T-helper 1 cell treated with Interleukin-12 subunit alpha and Interleukin-12 subunit beta and Interleukin-4 antibody, amounts not matched to agents 30 μg/mL and 1 μg/mL, for 36 hours (primary cell): Measurements from ENCODE around the gene CMTM1.
A peak's percentile ranks its signal among the peaks of the same experiment; 100 is the strongest.
"Not testable (repeated sequence)": the region's sequence is repeated elsewhere in the genome, so short reads cannot be mapped to it uniquely, and the experiment has no call there.

ENCODE experiments used
- H3K27ac Mint-ChIP-seq: one replicate; pipeline ENCODE4 v1.8.0; 2021; ENCODE audit warnings: mild to moderate bottlenecking, mixed read lengths
- H3K27me3 Mint-ChIP-seq: one replicate; pipeline ENCODE4 v1.8.0; 2021; ENCODE audit warnings: low read depth, mixed read lengths
- H3K36me3 Mint-ChIP-seq: one replicate; pipeline ENCODE4 v1.8.0; 2021; ENCODE audit warnings: low read depth, mixed read lengths
- H3K4me1 Mint-ChIP-seq: one replicate; pipeline ENCODE4 v1.8.0; 2021; ENCODE audit warnings: low read depth, mixed read lengths
- H3K4me3 Mint-ChIP-seq: one replicate; pipeline ENCODE4 v1.8.0; 2021; ENCODE audit warnings: mild to moderate bottlenecking, moderate library complexity, mixed read lengths
- H3K9me3 Mint-ChIP-seq: one replicate; pipeline ENCODE4 v1.8.0; 2021; ENCODE audit warnings: mixed read lengths

The CMTM1 gene

DNA sequence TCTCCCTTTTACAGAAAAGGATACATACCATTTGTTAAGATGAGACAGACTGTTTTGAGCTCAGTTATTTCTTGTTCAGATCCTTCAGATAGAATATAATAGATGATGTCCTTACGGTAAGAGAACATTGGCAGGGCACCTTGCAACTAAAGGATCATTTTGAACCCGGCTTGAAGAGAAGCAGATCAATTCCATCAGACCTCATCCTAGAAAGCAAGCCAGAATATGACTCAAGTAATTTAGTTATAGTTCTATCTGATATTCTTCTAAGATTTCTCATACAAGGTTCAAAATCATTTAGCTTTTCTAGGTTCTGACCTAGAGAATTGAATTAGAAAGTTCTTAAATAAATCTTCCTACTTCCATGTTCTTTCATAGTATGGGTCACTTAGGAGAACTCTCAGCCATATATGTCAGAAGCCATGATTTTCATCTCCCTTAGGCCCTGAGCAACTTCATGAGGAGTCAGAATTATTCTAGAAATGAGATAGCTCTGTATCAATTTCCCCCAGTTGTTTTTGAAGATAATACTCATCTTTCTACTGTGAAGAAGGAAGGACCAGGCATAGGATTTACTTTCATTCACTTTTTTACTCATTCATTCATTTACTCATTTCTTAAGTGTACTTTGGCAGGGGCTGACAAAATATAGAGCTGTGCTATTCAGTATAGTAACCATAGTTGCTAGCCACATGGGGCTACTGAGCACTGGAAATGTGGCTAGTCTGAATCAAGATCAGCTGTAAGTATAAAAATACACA is 2.5 kb upstream of the CMTM1 start:
- Mint-ChIP-seq H3K36me3 (peaks cover 66% of the 10 kb centered on the region), H3K27me3 (no peaks in the 10 kb centered on the region), H3K9me3 (no peaks in the 10 kb centered on the region), H3K4me3 (no peak overlapping the region), H3K27ac (peak overlapping the region; percentile 65), H3K4me1 (peaks cover 48% of the 10 kb centered on the region)

- not testable (repeated sequence) for H3K27me3 Mint-ChIP-seq, H3K4me3 Mint-ChIP-seq, H3K27ac Mint-ChIP-seq, H3K9me3 Mint-ChIP-seq
- Mint-ChIP-seq H3K4me1 (peaks cover 32% of the 10 kb centered on the region), H3K36me3 (peaks cover 63% of the 10 kb centered on the region)
Measured at GRCh38 chr16:66567270-66567669, 1.0 kb downstream of the CMTM1 start.

DNA sequence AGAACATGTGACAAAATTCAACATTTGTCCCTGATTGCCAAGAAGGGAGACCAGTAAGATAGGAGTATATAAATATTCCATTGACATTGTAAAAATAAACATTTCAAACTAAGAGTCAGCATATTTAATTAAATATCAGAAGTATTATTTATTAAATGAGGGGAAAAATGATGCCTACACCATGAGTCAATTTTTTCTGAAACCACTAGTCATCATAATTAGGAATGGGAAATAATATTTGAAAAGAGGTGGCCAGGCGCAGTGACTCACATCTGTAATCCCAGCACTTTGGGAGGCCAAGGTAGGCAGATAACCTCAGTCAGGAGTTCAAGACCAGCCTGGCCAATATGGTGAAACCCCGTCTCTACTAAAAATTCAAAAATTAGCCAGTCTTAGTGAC is 2.1 kb downstream of the CMTM1 start:
- peaks cover 24% of the 10 kb centered on the region for H3K4me1 Mint-ChIP-seq
- no peak overlapping the region for H3K27ac Mint-ChIP-seq
- no peak overlapping the region for H3K4me3 Mint-ChIP-seq
- no peaks in the 10 kb centered on the region for H3K9me3 Mint-ChIP-seq
- H3K27me3 Mint-ChIP-seq = no peaks in the 10 kb centered on the region
- peaks cover 56% of the 10 kb centered on the region for H3K36me3 Mint-ChIP-seq

DNA sequence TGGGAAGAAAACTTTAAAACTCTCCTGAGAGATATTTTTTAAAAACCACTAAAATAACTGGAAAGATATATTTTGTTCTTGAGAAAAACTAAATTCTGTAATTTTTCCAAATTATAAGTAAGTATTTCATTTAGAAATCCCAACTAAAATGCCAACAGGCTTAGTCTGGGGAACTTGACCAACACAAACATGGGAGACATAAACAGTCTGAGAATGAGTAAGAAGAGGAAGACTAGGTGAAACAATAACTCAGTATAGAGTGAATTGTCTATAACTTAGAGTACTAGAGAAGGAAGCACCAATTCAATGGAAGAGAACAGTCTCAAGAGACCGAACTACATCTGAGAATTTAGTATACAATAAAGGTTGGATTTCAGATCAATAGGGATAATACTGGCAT is 2.9 kb downstream of the CMTM1 start:
- H3K36me3 Mint-ChIP-seq = peaks cover 51% of the 10 kb centered on the region
- H3K4me1 Mint-ChIP-seq = peaks cover 19% of the 10 kb centered on the region
- H3K27me3 Mint-ChIP-seq = no peaks in the 10 kb centered on the region
- H3K4me3 Mint-ChIP-seq = no peak overlapping the region
- no peak overlapping the region for H3K27ac Mint-ChIP-seq
- H3K9me3 Mint-ChIP-seq = no peaks in the 10 kb centered on the region

GRCh38 chr16:66569827-66570405 is 3.7 kb downstream of the CMTM1 start:
- H3K27ac Mint-ChIP-seq = no peak overlapping the region
- no peaks in the 10 kb centered on the region for H3K27me3 Mint-ChIP-seq
- peaks cover 52% of the 10 kb centered on the region for H3K36me3 Mint-ChIP-seq
- no peak overlapping the region for H3K4me3 Mint-ChIP-seq
- H3K9me3 Mint-ChIP-seq = no peaks in the 10 kb centered on the region
- H3K4me1 Mint-ChIP-seq = peaks cover 19% of the 10 kb centered on the region

GRCh38 chr16:66572356-66572755 is 6.1 kb downstream of the CMTM1 start:
- Mint-ChIP-seq H3K36me3 (peaks cover 36% of the 10 kb centered on the region), H3K4me3 (no peak overlapping the region), H3K27me3 (peaks cover 5% of the 10 kb centered on the region), H3K9me3 (no peaks in the 10 kb centered on the region), H3K27ac (no peak overlapping the region), H3K4me1 (peaks cover 13% of the 10 kb centered on the region)

- peaks cover 38% of the 10 kb centered on the region for H3K36me3 Mint-ChIP-seq
- H3K9me3 Mint-ChIP-seq = no peaks in the 10 kb centered on the region
- H3K4me1 Mint-ChIP-seq = peaks cover 12% of the 10 kb centered on the region
- no peak overlapping the region for H3K27ac Mint-ChIP-seq
- peaks cover 21% of the 10 kb centered on the region for H3K27me3 Mint-ChIP-seq
- H3K4me3 Mint-ChIP-seq = no peak overlapping the region
Measured at GRCh38 chr16:66574081-66574480, 7.8 kb downstream of the CMTM1 start.

- Mint-ChIP-seq H3K9me3 (no peaks in the 10 kb centered on the region), H3K27me3 (peaks cover 24% of the 10 kb centered on the region), H3K27ac (no peak overlapping the region), H3K4me3 (no peak overlapping the region), H3K36me3 (peaks cover 37% of the 10 kb centered on the region), H3K4me1 (peaks cover 12% of the 10 kb centered on the region)
Measured at GRCh38 chr16:66574531-66574930, 8.3 kb downstream of the CMTM1 start.

DNA sequence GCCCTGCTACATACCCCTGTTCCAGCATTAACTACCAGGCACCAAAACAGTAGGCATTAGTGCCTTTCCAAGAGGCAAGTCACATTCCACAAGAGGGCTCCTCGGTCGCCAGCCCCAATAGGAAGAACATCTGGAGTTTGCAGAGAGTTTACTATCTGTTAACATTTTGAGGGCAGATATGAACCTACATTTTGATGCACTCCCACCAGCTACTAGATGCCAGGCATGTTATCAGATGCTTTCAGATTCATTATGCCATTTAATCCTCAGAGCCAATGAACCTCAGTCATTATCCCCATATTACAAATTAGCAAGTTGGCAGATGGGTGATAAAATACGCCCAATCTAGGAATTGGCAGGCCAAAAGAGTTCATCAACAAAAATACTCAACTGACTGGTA is 8.8 kb downstream of the CMTM1 start:
- peaks cover 12% of the 10 kb centered on the region for H3K4me1 Mint-ChIP-seq
- no peak overlapping the region for H3K4me3 Mint-ChIP-seq
- peaks cover 41% of the 10 kb centered on the region for H3K36me3 Mint-ChIP-seq
- peaks cover 29% of the 10 kb centered on the region for H3K27me3 Mint-ChIP-seq
- no peaks in the 10 kb centered on the region for H3K9me3 Mint-ChIP-seq
- H3K27ac Mint-ChIP-seq = no peak overlapping the region

- H3K27me3 Mint-ChIP-seq = peaks cover 37% of the 10 kb centered on the region
- peaks cover 12% of the 10 kb centered on the region for H3K4me1 Mint-ChIP-seq
- peaks cover 36% of the 10 kb centered on the region for H3K36me3 Mint-ChIP-seq
- no peaks in the 10 kb centered on the region for H3K9me3 Mint-ChIP-seq
- H3K4me3 Mint-ChIP-seq = no peak overlapping the region
- H3K27ac Mint-ChIP-seq = no peak overlapping the region
Measured at GRCh38 chr16:66576296-66576695, 10.1 kb downstream of the CMTM1 start.

DNA sequence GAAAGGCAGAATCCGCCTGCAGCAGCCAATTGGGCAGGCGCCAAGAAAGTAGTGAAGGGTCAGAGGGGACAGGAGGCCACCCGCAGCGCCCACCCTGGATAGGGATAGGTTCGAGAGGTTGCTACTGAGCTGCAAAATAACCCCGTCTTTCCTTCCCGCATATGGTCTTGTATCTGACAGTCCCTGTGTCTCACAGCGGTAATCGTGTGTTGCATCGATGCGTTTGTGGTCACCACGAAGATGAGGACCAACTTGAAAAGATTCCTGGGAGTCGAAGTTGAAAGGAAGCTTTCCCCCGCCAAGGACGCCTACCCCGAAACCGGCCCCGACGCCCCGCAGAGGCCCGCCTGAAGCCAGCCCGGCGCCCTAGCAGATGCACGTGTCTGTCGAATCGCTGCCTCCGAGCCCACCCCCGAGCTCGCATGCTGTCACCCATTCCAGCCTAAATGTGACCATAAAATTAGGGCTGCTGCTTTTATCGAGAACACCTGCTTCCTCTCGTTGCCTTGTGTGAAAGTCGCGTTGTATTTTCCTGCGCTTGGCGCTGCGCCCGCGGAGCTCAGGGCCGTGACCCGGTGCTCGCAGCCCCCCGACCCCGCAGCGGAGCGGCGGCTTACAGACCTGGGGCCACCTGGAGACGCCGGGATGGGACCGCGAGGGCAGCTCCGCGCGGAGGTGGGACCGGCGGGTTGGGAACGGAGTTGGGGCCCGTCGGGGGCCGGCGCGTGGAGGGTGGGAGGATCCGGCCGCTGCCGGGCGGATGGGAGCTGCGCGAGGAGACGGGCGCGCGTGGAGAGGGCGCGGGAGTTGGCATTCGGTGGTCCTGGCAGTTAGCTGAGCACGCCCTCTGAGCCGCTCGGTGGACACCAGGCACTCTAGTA is 12.7 kb downstream of the CMTM1 start, which contains the start of gene CMTM2:
TSS of gene CMTM2 (plus strand) at position 813 of the 881 bp plus-strand sequence. CDS start 145 bp downstream, outside the sequence.
- Mint-ChIP-seq H3K9me3 (no peaks in the 10 kb centered on the region), H3K27ac (no peak within 1 kb of the TSS)

GRCh38 chr16:66580605-66581209 is 14.5 kb downstream of the CMTM1 start:
- H3K4me3 Mint-ChIP-seq = no peak overlapping the region
- H3K27ac Mint-ChIP-seq = no peak overlapping the region

More for the DNA sequence above, 12.7 kb downstream of the CMTM1 start, which contains the start of gene CMTM2:
- peaks cover 13% of the 10 kb centered on the region for H3K4me1 Mint-ChIP-seq
- H3K27me3 Mint-ChIP-seq = peaks cover 37% of the 10 kb centered on the region
- H3K4me3 Mint-ChIP-seq = no peak within 1 kb of the TSS
- H3K36me3 Mint-ChIP-seq = peaks cover 37% of the 10 kb centered on the region

GRCh38 chr16:66581246-66581952 is 15.2 kb downstream of the CMTM1 start:
- H3K36me3 Mint-ChIP-seq = peaks cover 32% of the 10 kb centered on the region
- peaks cover 37% of the 10 kb centered on the region for H3K27me3 Mint-ChIP-seq
- H3K4me3 Mint-ChIP-seq = no peak overlapping the region
- no peaks in the 10 kb centered on the region for H3K9me3 Mint-ChIP-seq
- H3K4me1 Mint-ChIP-seq = peaks cover 12% of the 10 kb centered on the region
- no peak overlapping the region for H3K27ac Mint-ChIP-seq

More at GRCh38 chr16:66580605-66581209, 14.5 kb downstream of the CMTM1 start:
- Mint-ChIP-seq H3K4me1 (peaks cover 12% of the 10 kb centered on the region), H3K27me3 (peaks cover 37% of the 10 kb centered on the region), H3K36me3 (peaks cover 32% of the 10 kb centered on the region), H3K9me3 (no peaks in the 10 kb centered on the region)
